ENCODE data around the gene RGCC. TPM values are rescaled to one million over a fixed set of nuclear protein-coding genes. Genes with fewer than 3 reads are reported as not detected.

RGCC gene
- total RNA-seq, 1 experiment from 2014 or later = 2.6 TPM

DNA sequence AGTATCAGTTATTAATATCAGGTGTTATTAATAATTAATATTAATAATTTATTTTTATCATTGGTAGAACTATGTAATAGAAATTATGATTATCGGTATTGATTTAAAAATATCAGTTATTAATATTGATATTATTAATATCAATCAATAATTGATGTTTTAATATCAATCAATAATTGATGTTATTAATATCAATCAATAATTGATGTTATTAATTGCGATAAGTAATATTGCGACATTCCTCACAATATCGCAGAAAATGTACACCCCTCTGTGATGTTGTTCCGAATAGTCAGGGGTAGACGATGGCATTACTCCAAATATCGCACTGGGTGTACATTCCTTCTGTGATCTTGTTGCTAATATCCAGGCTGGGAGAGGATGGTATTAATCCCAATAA lies 3.7 kb upstream of the RGCC start:
- Histone ChIP-seq H3K79me2 (ENCODE audit: low read length) (no peaks in the 10 kb centered on the region), H3K9me3 (ENCODE audit: low read length) (no peaks in the 10 kb centered on the region), H3F3A (ENCODE audit: low read length, unreplicated experiment) (no peaks in the 10 kb centered on the region), H3K9ac (ENCODE audit: low read length) (no peak overlapping the region), H3K4me1 (ENCODE audit: insufficient read depth, low read length) (peaks cover 2% of the 10 kb centered on the region; the same call in 1 of the 2 replicates), H3K4me2 (ENCODE audit: low read length) (no peak overlapping the region), H4K20me1 (ENCODE audit: low read length) (no peaks in the 10 kb centered on the region), H2AFZ (ENCODE audit: low read length) (no peak overlapping the region), H3K4me3 (ENCODE audit: low read length) (no peak overlapping the region), H3K27ac (ENCODE audit: low read length) (no peak overlapping the region), H3K9me2 (replicated peaks; ENCODE audit: low read length) (no peaks in the 10 kb centered on the region), H3K36me3 (ENCODE audit: low read depth, low read length) (no peaks in the 10 kb centered on the region), H3K27me3 (ENCODE audit: low read length) (no peaks in the 10 kb centered on the region)
- no peak for DNase-seq
- TF ChIP-seq CTCF (conservative IDR thresholded peaks at IDR 0.05; ENCODE audit: low read depth, low read length) = no peak
- TF ChIP-seq EZH2 (IDR thresholded peaks at IDR 0.05; ENCODE audit: low read length, unreplicated experiment) = no peak
- no peak for ATAC-seq
- no TSS peak for BruUV-seq (replicated peaks)
- intact Hi-C loops (cut with micrococcal nuclease) = loop anchor here (10.0 kb wide), 1 partner anchor 131 kb away; no protein-coding TSS in a partner anchor
- ChIA-PET POLR2A (ENCODE audit: unreplicated experiment) (no interaction called here), CTCF (no interaction called here)

DNA sequence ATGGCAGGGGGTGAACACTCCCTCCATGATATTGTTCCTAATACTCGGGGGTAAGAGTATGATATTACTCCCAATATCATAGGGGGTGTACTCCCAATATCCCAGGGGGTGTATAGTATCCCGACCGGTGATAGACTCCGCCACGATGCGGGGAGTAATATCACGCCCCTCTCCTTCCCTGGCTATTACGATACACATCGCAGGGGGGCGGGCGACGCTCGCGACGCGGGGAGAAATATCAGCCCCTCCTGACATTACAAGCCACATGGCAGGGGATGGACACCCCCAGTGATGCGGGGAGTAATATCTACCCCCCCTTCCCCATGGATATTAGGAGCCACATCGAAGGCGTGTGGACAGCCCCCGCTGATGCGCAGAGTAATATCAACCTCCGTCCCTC lies 3.2 kb upstream of the RGCC start:
- no peak for ATAC-seq
- no peak for DNase-seq
- POLR2A ChIA-PET (ENCODE audit: unreplicated experiment) = no interaction called here
- Histone ChIP-seq H2AFZ (ENCODE audit: low read length) (no peak overlapping the region), H3K9ac (ENCODE audit: low read length) (no peak overlapping the region), H3K9me2 (replicated peaks; ENCODE audit: low read length) (no peaks in the 10 kb centered on the region), H3K4me3 (ENCODE audit: low read length) (no peak overlapping the region), H3K36me3 (ENCODE audit: low read depth, low read length) (no peaks in the 10 kb centered on the region), H3K27ac (ENCODE audit: low read length) (no peak overlapping the region), H3F3A (ENCODE audit: low read length, unreplicated experiment) (no peaks in the 10 kb centered on the region), H3K4me2 (ENCODE audit: low read length) (no peak overlapping the region), H3K4me1 (ENCODE audit: insufficient read depth, low read length) (peaks cover 4% of the 10 kb centered on the region; the same call in 1 of the 2 replicates), H4K20me1 (ENCODE audit: low read length) (no peaks in the 10 kb centered on the region), H3K9me3 (ENCODE audit: low read length) (no peaks in the 10 kb centered on the region), H3K79me2 (ENCODE audit: low read length) (no peaks in the 10 kb centered on the region), H3K27me3 (ENCODE audit: low read length) (no peaks in the 10 kb centered on the region)
- intact Hi-C loops (cut with micrococcal nuclease) = loop anchor here (10.0 kb wide), 1 partner anchor 131 kb away; no protein-coding TSS in a partner anchor
- CTCF ChIA-PET = no interaction called here
- no TSS peak for BruUV-seq (replicated peaks)
- TF ChIP-seq EZH2phosphoT487 (IDR thresholded peaks at IDR 0.05; ENCODE audit: borderline replicate concordance, low read length) (no peak), EZH2 (IDR thresholded peaks at IDR 0.05; ENCODE audit: low read length, unreplicated experiment) (no peak), CTCF (conservative IDR thresholded peaks at IDR 0.05; ENCODE audit: low read depth, low read length) (no peak)

- no peaks in the 10 kb centered on the region for H3F3A ChIP-seq (ENCODE audit: low read length, unreplicated experiment)
- ChIA-PET POLR2A (ENCODE audit: unreplicated experiment) (no interaction called here), CTCF (no interaction called here)
- H3K36me3 ChIP-seq (ENCODE audit: low read depth, low read length) = no peaks in the 10 kb centered on the region
- H3K79me2 ChIP-seq (ENCODE audit: low read length) = no peaks in the 10 kb centered on the region
- H4K20me1 ChIP-seq (ENCODE audit: low read length) = no peaks in the 10 kb centered on the region
- intact Hi-C loops (cut with micrococcal nuclease) = loop anchor here (10.0 kb wide), 1 partner anchor 129 kb away; no protein-coding TSS in a partner anchor
- no peak overlapping the region for H3K27ac ChIP-seq (ENCODE audit: low read length)
- H3K4me3 ChIP-seq (ENCODE audit: low read length) = no peak overlapping the region
- no peak overlapping the region for H2AFZ ChIP-seq (ENCODE audit: low read length)
- H3K9me3 ChIP-seq (ENCODE audit: low read length) = no peaks in the 10 kb centered on the region
- ATAC-seq (no peak), DNase-seq (no peak)
- no TSS peak for BruUV-seq (replicated peaks)
- H3K27me3 ChIP-seq (ENCODE audit: low read length) = no peaks in the 10 kb centered on the region
- peaks cover 4% of the 10 kb centered on the region; the same call in 1 of the 2 replicates for H3K4me1 ChIP-seq (ENCODE audit: insufficient read depth, low read length)
- no peak for TF ChIP-seq CTCF (conservative IDR thresholded peaks at IDR 0.05; ENCODE audit: low read depth, low read length)
- H3K4me2 ChIP-seq (ENCODE audit: low read length) = no peak overlapping the region
- no peak overlapping the region for H3K9ac ChIP-seq (ENCODE audit: low read length)
- H3K9me2 ChIP-seq (replicated peaks; ENCODE audit: low read length) = no peaks in the 10 kb centered on the region
Observed at GRCh38 chr13:41455725-41456419, 1.5 kb upstream of the RGCC start.

Data from PC-3 (cell line).